CD4-positive, alpha-beta T cell treated with Interferon gamma for 1 hour (primary cell): ENCODE results near the gene SPSB1.

Experiments
- DNase-seq: peaks from one replicate; pipeline ENCODE4 v3.0.0-alpha.2; 2020

Gene SPSB1

DNA sequence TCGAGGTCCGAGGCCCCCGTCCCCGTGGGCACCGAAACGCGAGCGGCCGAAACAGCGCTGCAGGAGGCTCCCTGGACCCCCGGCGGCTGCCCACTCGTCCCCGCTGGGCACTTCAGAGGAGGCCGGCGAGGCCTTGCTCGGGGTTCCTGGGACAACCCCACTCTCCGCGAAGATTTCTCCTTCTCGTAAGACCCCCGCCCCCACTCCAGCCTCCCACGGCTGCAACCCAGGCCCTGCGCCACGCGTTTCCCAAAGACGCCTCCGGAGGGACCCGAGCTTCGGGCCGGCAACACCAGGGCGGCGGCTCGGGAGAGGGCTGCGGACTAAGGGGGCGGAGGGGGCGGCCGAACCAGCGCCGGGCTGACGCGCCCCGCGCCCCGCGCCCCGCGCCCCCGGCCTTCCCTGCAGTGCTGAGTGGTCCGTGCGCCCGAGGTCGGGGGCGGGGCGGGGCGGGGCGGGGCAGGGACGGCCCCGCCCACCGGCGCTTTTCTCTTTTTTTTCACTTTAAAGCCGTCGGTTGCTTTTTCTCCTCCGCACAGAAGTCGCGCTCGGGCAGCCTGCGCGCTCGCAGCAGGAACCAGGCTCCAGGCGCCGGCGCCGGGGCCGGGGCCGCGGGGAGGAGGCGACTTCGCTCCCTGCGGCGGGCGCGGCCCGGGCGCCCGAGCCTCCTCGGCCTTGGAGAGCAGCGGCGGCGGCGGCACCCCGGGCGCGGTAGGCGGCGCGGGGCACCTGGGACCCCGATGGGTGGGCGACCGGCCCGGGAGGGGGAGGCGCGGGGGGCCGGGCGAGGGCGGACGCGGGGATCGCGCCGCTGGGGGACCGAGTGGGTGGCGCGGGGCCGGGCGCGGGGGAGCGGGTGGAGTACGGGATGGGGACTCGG, at the start of gene SPSB1:
Gene SPSB1, plus strand, starts transcription at position 534 of the 880 bp plus-strand sequence. CDS start 62,998 bp downstream, outside the sequence.
- peak; percentile 74 for DNase-seq

DNA sequence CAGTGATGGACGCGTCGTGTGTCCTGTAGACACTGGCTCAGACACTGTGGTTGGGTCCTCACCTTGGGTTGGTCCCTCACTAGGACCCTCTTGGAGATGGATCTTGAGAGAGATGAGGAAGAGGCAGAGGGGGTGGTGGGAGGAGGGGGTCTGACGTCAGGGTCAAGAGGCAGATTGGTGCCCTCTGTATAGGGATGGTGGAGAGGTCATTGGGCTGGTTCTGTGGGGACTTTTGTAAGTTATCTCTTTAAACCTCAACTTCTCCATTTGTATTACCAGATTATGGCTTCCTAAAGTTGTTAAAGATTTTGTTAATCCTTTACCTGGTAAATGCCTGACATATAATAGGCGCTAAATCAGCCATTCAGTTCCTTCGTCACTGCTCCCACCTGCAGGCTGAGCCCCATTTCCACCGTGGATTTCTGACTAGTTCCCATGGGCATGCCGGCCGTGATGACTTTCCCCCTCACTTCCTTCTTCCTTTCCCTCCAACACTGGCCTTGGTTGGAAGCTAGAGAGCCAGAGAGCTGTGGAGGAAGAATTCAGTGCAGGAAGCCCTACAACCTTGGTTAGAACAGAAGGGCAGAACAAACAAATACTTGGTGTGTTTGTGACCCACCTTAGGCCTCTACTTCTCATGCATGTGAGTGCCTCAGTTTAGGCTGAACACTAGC, 49.5 kb upstream of the SPSB1 start:
- no peak for DNase-seq

DNA sequence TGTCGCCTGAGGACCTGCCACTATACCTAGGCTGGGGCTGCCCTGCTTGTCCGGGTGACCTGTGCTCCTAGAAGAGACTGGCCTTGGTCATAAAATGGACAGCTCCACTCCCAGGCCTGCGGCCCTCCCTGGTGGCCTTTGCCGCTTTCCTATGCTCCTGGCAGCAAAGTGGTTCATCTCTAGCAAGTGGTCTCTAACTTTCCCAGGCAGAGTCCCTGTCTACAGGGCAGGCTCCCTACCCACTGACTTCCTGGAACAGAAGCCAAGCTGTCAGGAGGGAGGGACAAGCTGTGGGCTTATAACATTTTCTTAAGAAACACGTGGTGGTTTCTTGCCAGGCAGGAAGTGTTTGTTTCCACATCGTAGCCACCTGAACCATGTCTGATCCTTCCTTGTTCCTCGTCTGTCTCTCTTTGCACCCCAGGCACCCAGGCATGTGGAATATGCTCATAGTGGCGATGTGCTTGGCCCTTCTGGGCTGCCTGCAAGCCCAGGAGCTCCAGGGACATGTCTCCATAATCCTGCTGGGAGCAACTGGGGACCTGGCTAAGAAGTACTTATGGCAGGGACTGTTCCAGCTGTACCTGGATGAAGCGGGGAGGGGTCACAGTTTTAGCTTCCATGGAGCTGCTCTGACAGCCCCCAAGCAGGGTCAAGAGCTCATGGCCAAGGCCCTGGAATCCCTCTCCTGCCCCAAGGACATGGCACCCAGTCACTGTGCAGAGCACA, 48.0 kb upstream of the SPSB1 start:
- DNase-seq = no peak

DNA sequence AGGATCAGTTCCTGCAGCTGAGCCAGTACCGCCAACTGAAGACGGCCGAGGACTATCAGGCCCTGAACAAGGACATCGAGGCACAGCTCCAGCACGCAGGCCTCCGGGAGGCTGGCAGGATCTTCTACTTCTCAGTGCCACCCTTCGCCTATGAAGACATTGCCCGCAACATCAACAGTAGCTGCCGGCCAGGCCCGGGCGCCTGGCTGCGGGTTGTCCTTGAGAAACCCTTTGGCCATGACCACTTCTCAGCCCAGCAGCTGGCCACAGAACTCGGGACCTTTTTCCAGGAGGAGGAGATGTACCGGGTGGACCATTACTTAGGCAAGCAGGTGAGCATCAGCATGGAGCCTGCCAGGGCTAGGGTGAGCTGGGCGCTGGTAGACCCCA, 47.5 kb upstream of the SPSB1 start:
- no peak for DNase-seq

DNA sequence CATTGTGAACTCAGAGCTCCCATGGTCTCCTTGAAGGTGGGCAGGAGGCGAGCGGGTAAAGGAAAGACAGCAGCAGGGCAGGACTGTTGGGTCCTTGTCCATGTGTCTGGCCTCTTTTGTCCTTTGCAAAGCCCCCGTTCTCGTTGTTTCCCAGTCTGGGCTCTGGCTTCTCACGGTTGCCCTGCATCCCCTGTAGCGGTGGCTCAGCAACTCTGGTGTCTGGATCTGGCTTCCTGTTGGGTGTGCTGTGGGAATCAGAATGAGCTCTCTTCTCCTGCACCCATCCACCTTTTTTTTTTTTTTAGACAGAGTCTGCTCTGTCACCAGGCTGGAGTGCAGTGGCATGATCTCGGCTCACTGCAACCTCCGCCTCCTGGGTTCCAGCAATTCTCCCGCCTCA, 47.0 kb upstream of the SPSB1 start:
- DNase-seq = no peak

DNA sequence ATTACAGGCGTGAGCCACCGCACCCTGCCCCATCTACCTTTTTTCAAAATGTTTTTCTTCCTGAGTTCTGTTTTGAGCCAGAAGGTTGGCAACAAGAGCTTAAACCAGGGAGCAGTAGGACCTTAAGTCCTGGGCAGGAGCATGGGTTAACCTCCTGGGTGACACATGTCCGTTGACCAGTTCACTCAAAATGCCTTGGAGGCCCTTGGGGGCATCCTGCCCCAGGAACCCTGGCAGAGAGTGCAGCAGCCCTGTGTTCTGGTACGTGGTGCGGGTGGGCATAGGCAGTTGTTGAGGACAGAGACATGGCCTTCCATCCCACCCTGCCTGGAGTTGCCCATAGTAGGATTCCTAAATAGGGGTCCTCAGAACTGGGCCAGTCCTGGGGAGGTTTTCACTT, 46.5 kb upstream of the SPSB1 start:
- DNase-seq = no peak

DNA sequence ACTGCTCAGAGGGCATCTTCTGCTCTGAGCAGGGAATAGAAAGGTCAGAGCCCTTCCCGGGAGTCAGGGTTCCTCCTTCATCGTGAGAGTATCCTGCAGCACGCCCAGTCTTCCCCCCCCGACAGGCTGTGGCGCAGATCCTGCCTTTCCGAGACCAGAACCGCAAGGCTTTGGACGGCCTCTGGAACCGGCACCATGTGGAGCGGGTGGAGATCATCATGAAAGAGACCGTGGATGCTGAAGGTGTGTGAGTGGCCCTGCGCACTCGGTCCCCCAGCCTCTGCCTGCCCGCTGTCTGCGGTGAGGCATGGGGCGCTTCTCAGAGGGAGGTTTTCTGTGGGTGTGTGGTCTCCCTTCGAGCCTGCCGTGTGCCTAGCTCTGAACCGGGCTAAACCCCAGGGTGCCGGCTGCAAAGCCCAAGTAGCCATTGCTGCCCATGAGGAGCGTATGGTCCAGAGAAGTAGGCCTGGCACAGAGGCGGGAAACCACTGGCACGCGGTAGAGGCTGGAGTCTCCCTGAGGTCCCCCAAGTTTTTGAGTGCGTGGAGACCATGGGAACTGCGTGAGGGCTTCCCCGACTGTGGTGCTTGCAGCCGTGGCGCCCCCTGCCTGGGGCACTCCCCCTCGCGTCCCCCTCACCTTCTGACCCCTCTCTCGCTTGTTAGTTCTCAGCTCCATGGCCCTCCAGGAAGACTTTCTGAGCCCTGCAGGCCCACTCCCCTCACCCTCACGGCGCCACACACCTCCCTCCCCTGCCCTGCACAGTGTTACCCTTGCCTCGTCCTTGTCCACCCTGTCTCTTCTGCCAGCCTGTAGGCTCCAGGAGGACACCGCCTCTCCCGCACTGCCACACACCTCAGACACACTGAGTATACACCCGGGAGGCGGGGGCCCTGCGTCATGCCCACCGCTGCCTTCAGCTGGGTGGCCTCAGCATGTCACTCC, 45.6 kb upstream of the SPSB1 start:
- DNase-seq = no peak

DNA sequence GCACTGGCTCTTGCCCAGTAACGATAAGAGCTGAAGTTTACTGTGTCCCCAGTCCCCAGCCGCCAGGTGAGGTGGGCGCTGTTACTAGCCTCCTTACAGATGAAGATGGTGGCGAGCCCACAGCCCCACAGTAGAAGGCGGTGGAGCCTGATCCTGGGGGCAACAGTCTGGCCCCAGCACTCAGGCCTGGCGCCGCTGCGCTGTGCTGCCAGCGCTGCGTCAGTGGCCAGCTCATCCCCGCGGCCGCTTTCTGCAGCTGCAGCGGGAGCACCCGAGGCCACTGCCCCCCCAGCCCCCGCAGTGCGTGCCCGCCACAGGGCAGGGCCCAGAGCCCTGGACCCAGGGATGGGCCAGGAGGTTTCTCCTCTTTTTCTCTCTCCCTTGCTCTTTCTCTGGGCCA, 44.8 kb upstream of the SPSB1 start:
- DNase-seq = no peak

DNA sequence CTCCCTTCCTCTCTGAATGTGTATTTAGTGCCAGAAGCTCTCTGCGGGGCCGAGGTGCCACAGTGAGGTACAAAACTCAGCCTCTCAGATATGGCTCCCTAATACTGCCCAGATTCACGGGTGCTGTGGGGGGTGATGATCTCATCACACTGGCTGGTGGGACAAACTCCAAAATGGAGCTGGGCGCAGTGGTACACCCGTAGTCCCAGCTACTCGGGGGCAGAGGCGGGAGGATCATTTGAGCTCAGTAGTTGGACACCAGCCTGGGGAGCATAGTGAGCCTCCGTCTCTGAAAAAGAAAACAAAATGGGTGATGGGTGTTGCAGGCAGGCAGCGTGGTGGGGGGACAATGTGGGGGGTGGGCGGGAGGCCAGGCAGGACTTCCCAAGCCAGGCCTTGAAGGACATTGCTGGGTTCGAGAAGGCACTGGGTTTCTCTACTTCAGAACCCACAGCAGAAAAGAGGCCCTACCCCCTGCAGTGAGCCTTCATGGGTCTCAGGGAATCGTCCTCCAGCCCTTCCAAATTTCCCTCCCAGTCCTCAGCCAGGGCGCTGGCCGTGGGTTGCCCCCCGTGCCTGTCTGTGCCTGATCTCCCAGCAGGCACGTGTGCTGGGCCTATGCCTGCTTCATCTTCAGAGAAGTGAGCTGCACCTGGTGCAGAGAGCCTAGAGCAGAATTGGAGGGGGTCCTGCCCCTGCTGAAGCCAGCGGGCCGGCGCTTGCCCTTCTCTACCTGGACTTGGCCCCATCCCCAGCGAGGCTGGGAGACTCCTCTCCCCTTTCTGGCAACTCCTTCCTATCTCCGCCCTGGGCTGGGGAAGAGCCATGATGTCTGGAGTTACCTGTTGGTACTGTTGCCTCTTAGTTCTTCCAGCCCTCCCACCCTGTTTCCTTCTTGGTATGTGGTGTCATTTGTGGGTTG, 44.1 kb upstream of the SPSB1 start:
- no peak for DNase-seq

DNA sequence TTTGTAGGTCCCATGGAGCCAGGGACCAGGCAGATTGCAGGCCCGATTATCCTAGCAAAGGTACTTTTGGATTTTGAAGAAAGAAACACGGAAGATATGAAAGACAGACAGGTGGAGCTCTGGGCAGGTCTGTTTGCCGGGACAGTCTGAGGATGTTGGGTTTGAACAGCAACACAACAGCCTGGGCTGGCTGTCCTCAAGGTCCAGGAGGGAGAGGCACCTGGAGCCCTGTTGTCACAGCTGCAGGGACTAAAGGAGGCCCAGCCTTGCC, 43.5 kb upstream of the SPSB1 start:
- DNase-seq = no peak

DNA sequence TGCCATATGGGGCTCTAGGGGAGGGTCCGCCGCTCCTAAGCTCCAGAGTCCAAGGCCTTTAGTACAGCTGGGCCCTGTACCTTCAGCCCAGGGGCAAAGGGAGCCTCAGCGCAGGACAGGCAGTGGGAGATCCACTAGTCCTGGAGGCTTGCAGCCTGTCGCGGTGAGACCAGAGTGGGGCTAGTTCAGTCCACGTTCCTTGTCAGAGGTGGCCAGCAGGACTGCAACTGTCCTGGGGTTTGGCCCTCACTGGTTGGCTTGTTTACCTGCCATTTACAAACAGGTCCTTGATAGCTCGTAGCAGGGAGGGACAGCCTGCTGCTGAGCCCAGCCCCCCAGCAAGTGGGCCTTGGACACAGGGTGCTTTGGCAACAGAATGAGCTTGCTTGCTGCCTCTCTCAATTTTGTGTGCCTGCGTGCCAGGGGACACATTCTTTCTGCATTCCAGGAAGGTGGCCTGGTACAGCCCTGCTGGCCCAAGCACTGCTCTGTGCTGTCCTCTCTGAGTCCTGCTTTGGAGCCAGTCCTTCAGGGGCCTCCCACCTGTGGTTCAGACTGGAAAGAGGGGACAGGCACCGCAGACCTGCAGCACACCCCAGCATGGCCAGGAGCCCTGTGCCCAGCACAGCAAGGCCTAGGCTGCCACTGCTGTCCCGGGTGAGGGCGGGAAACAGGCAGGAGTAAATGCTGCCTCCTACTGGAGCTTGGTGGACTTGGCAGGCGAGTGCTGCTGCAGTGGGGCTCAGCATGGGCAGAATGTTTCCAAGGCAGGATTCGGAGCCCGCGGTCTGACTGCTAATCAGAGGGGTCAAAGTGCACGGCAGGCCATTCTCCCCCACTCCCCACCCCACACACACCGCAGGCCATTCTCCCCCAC, 42.9 kb upstream of the SPSB1 start:
- DNase-seq = peak; percentile 28

DNA sequence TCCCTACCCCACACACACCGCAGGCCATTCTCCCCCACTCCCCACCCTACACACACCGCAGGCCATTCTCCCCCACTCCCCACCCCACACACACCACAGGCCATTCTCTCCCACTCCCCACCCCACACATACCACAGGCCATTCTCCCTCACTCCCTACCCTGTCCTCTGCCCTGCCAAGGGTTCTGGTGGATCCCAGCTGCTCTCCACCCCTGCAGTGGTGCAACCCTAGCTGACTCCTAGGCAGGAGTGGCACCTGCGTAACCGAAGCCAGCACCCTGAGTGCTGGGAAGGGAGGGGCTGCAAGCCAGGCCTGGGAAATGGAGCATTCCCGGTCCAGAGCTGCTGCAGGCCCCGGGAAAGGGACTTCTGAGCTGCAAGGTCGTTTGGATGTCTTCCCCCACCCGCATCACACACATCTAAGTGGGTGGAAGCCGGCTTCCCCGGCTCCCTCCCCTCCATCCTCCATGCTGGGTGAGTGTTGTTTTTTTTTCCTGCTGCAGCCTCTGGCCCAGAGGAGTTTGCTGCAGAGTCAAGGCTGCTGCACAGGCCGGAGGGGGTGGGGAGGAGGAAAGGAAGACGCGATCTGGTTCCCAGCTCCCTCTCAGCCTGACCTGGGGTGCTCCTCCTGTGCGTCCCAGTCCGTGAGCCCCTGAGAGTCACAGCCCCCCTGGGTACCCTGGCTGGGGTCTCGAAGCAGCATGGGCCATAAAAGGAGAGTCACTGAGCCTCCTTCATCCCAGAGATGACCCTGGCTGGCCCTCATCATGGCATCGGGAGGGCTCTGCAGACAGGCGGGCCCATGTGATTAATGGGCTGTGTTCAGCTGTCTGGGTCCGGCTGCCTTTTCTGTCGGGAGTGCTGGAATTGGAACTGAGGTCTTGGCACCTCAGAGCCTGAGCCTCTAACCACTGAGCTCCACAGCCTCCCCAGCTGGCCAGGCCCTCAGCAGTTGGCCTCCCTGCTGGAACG, 42.0 kb upstream of the SPSB1 start:
- no peak for DNase-seq

DNA sequence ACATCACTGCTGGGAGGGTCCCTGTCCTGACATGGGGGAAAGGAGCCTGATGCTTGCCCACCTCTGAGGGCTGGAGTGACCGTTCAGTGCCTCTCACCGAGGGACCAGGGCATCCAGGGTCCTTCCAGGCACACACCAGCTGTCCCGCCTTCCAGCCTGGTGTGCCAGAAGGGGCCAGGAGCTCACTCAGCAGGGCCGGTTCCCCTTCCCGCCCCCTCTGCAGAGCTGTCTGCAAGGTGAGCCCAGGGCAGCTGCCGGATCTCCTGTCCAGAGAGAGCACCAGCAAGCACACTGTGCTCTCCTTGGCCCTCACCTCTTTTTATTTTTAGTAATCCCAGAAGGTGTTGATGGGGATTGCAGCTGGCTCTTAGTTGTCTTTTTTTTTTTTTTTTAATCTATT, 41.2 kb upstream of the SPSB1 start:
- DNase-seq = no peak

DNA sequence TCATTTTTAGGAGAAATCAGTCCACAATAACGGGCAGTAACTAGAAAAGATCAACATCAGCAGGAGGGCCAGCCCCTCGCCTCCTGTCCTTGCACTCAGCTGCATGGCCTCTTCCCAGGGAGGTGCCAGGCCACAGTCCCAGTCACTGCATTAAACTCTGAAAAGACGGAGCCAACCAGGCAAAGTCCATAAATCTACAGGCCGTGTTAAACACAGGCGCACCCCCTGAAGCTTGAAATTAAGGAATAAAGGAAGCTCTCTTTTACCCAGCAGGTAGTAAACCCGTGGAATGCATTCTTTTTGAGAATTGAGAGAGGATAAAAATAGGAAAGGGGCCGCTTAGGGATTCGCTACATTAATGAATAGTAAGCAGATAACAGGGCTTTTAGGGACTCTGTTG, 39.7 kb upstream of the SPSB1 start:
- no peak for DNase-seq

DNA sequence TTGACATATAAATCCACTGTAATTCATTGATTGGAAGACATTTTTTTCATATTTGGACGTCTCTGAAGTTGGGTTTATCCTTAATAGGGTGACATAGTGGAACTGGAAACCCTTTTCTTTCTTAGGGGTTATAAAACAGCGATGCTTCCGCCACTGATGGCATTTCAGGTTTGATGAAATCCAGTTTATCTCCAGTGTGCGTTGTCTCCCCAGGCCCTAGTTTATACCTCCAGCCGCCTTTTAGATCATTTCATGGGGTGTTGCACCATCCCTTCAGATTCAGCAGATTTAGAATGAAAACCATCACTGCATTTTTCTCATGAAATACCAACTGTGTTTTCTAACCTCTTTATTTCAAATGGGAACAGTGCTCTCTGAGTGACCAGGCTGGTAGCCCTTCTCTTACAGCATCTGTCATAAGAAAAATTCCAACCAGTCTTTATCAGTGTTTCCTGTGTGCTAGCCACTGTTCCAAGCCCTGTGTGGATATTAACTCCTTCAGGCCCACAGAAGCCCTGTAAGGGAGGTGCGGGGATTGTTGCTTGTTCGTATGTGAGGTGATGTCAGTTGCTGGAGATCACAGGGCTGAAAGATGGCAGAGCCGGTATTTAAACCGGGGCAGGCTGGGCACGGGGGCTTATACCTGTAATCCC, 39.1 kb upstream of the SPSB1 start:
- DNase-seq = no peak

DNA sequence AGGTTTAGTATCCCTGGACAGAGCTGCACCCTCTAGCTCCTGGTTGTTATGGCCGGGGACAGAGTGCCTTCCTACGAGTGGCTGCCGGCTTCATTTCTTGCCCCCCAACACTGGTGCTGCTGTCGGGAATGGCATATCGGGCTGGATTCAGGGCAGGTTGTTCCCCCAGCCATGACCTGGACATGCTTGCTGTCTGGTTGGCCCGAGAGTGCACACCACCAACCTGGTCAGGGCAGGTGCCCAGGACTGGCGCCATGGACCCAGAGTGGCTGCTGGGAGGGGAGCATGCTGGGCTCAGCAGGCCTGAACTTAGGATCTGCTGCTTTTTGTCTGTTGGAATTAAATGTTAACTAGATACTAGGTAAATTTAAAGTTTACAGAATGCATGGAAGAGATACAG, 36.4 kb upstream of the SPSB1 start:
- DNase-seq = no peak

DNA sequence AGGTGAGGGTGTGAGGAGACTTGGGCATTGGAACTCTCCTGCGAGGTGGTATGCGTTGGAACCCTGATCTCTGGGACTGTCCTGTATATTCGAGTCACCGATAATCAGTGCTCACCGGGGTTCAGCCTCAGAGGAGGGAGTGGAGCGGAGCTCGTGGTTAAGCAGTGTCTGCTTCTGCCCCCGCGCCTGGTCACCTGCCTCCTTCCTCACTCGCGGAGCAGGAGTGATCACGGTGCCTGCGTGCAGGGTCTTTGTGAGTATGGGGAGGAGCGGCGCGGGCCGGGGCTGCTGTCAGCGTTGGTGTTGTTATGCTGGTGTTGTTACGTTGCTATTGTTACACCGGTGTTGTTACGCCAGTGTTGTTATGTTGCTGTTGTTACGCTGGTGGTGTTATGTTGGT, 34.8 kb upstream of the SPSB1 start:
- no peak for DNase-seq

DNA sequence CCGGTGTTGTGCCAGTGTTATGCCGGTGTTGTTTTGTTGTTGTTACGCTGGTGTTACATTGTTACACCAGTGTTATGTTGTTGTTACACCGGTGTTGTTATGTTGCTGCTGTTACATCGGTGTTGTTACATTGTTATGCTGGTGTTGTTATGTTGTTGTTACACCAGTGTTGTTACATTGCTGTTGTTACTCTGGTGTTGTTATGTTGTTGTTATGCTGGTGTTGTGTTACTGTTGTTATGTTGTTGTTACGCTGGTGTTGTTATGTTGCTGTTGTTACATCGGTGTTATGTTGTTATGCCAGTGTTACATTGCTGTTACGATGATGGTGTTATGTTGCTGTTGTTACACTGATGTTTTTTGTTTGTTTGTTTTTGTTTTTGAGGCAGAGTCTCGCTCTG, 34.1 kb upstream of the SPSB1 start:
- DNase-seq = no peak
